Smooth muscle cell (in vitro differentiated cells): Measurements from ENCODE around the gene CYP4F2. TPM values are rescaled to one million over a fixed set of nuclear protein-coding genes. Genes with fewer than 3 reads are reported as not detected.

ENCODE experiments used
- DNase-seq: peaks from one replicate; lab custom pipeline; 2025; ENCODE audit not compliant: unreplicated experiment; lab: John Stamatoyannopoulos, UW
- H2AFZ ChIP-seq: fragments of 200-600 bp; sonication (generic); 2 replicates; pipeline ENCODE4 v1.6.0; 2016; ENCODE audit warnings: antibody characterized with exemption, low read depth, mild to moderate bottlenecking
- H3F3A ChIP-seq: fragments of 200-600 bp; sonication (generic); 2 replicates; pipeline ENCODE4 v1.6.0; 2017; ENCODE audit warnings: antibody characterized with exemption, low read depth
- H3K27ac ChIP-seq: fragments of 200-600 bp; sonication (generic); 2 replicates; pipeline ENCODE4 v1.5.1; 2016; ENCODE audit warnings: low read depth, mild to moderate bottlenecking
- H3K27me3 ChIP-seq: fragments of 200-600 bp; sonication (generic); 2 replicates; pipeline ENCODE4 v1.6.1; 2016; ENCODE audit warnings: low read depth, mild to moderate bottlenecking
- H3K36me3 ChIP-seq: fragments of 200-600 bp; sonication (generic); 2 replicates; pipeline ENCODE4 v1.5.1; 2016; ENCODE audit warnings: low read depth
- H3K4me1 ChIP-seq: fragments of 200-600 bp; sonication (generic); 2 replicates; pipeline ENCODE4 v1.5.1; 2016; ENCODE audit warnings: low read depth
- H3K4me2 ChIP-seq: fragments of 200-600 bp; sonication (generic); 2 replicates; pipeline ENCODE4 v1.6.0; 2016; ENCODE audit warnings: mild to moderate bottlenecking
- H3K4me3 ChIP-seq: fragments of 200-600 bp; sonication (generic); 2 replicates; pipeline ENCODE4 v1.5.1; 2016; ENCODE audit warnings: mild to moderate bottlenecking
- H3K79me2 ChIP-seq: fragments of 200-600 bp; sonication (generic); 2 replicates; pipeline ENCODE4 v1.6.0; 2016; ENCODE audit warnings: low read depth, mild to moderate bottlenecking
- H3K9ac ChIP-seq: fragments of 200-600 bp; sonication (generic); 2 replicates; pipeline ENCODE4 v1.6.0; 2016; ENCODE audit warnings: low read depth
- H3K9me3 ChIP-seq: fragments of 200-600 bp; sonication (generic); replicated peaks from 2 replicates; pipeline ENCODE4 v1.5.1; 2016; ENCODE audit warnings: low read depth
- H4K20me1 ChIP-seq: fragments of 200-600 bp; sonication (generic); 2 replicates; pipeline ENCODE4 v1.6.0; 2016; ENCODE audit warnings: low read depth
- CTCF ChIP-seq: fragments of 200-600 bp; sonication (generic); IDR thresholded peaks from 2 replicates; pipeline ENCODE4 v1.5.1; 2017; ENCODE audit warnings: borderline replicate concordance, mild to moderate bottlenecking, antibody characterized with exemption; ENCODE audit not compliant: insufficient read depth, poor library complexity, severe bottlenecking
- WGBS: methylation state at CpG from one replicate; pipeline ENCODE4 v1.1.7; 2016; ENCODE audit warnings: low lambda C conversion rate; 5-methylcytosine and 5-hydroxymethylcytosine counted together
- polyA plus RNA-seq: library from polyadenylated mRNA; unstranded; fragments of >200 nt; fragmentation: Nextera tagmentation; extraction: Ambion mirVana; gene quantifications from 2 replicates; pipeline ENCODE4 v1.2.1, GENCODE V29; 2016
- total RNA-seq: library from RNA; depleted of rRNA; stranded (reverse); fragments of >200 nt; gene quantifications from 2 replicates; pipeline ENCODE4 v1.2.3, GENCODE V29; 2014

Gene CYP4F2
- total and polyA plus RNA-seq, 2 experiments from 2014 or later: not detected

- DNase-seq: no peak
- Histone ChIP-seq H3K9ac (no peak overlapping the region), H3K27ac (no peak overlapping the region), H2AFZ (no peak overlapping the region), H3K79me2 (no peaks in the 10 kb centered on the region), H3K36me3 (no peaks in the 10 kb centered on the region), H3K4me1 (no peaks in the 10 kb centered on the region), H3K4me2 (no peak overlapping the region), H3K9me3 (peaks cover 4% of the 10 kb centered on the region), H3K4me3 (no peak overlapping the region), H4K20me1 (no peaks in the 10 kb centered on the region), H3F3A (no peaks in the 10 kb centered on the region), H3K27me3 (no peaks in the 10 kb centered on the region)
- no peak for TF ChIP-seq CTCF
- WGBS: 54% methylated on average over 3 of the region's 3 CpGs
Observed at GRCh38 chr19:15928321-15928720, 30.4 kb upstream of the CYP4F2 start.

- Histone ChIP-seq H3K27ac (no peak overlapping the region), H3K4me2 (no peak overlapping the region), H3K9me3 (peaks cover 4% of the 10 kb centered on the region), H3K4me1 (no peaks in the 10 kb centered on the region), H3F3A (no peaks in the 10 kb centered on the region), H3K27me3 (no peaks in the 10 kb centered on the region), H4K20me1 (no peaks in the 10 kb centered on the region), H3K36me3 (no peaks in the 10 kb centered on the region), H3K9ac (no peak overlapping the region), H3K4me3 (no peak overlapping the region), H2AFZ (no peak overlapping the region), H3K79me2 (no peaks in the 10 kb centered on the region)
- TF ChIP-seq CTCF: no peak
- WGBS: 0% methylated on average over 1 of the region's 1 CpG
- DNase-seq: no peak
Observed at GRCh38 chr19:15926484-15926883, 28.6 kb upstream of the CYP4F2 start.

- H3K4me1 ChIP-seq: no peaks in the 10 kb centered on the region
- no peaks in the 10 kb centered on the region for H3K79me2 ChIP-seq
- 69% methylated on average over 8 of the region's 8 CpGs for WGBS
- H3K36me3 ChIP-seq: no peaks in the 10 kb centered on the region
- no peak overlapping the region for H3K4me3 ChIP-seq
- H3K4me2 ChIP-seq: no peak overlapping the region
- H2AFZ ChIP-seq: no peak overlapping the region
- H3K9ac ChIP-seq: no peak overlapping the region
- H3K27ac ChIP-seq: no peak overlapping the region
- H3K27me3 ChIP-seq: no peaks in the 10 kb centered on the region
- peaks cover 4% of the 10 kb centered on the region for H3K9me3 ChIP-seq
- DNase-seq: no peak
- H4K20me1 ChIP-seq: no peaks in the 10 kb centered on the region
- H3F3A ChIP-seq: no peaks in the 10 kb centered on the region
- no peak for TF ChIP-seq CTCF
Observed at GRCh38 chr19:15923702-15924101, 25.8 kb upstream of the CYP4F2 start.

- H3K79me2 ChIP-seq: no peaks in the 10 kb centered on the region
- TF ChIP-seq CTCF: no peak
- peaks cover 4% of the 10 kb centered on the region for H3K9me3 ChIP-seq
- DNase-seq: no peak
- H3K4me2 ChIP-seq: no peak overlapping the region
- H3K27ac ChIP-seq: no peak overlapping the region
- no peaks in the 10 kb centered on the region for H3K4me1 ChIP-seq
- 68% methylated on average over 4 of the region's 4 CpGs for whole genome bisulfite sequencing
- H3K9ac ChIP-seq: no peak overlapping the region
- no peaks in the 10 kb centered on the region for H3K27me3 ChIP-seq
- H3F3A ChIP-seq: no peaks in the 10 kb centered on the region
- no peak overlapping the region for H3K4me3 ChIP-seq
- no peaks in the 10 kb centered on the region for H3K36me3 ChIP-seq
- H4K20me1 ChIP-seq: no peaks in the 10 kb centered on the region
- no peak overlapping the region for H2AFZ ChIP-seq
Observed at GRCh38 chr19:15922021-15922420, 24.1 kb upstream of the CYP4F2 start.
